H1 (cell line): Measurements from ENCODE around the gene OS9.

Source experiments
- ASH2L ChIP-seq: fragments of 200-600, 300-600 bp; sonication (generic); IDR thresholded peaks from one replicate; pipeline ENCODE4 v1.7.1; 2017; ENCODE audit warnings: low read length
- CTCF ChIP-seq, 3 experiments: IDR thresholded peaks; 1 replicate in 2 of 3; 2 replicates in 1 of 3; pipeline versions ENCODE4 v1.5.1 to v1.6.1; 2011; ENCODE audit warnings: low read length in 3 of 3, mild to moderate bottlenecking in 3 of 3, inconsistent platforms in 2 of 3, low read depth in 1 of 3, moderate library complexity in 1 of 3; ENCODE audit not compliant: insufficient read depth in 1 of 3; ENCODE audit errors: control extremely low read depth in 1 of 3
- NRF1 ChIP-seq: IDR thresholded peaks from 2 replicates; pipeline ENCODE4 v1.6.1; 2011; ENCODE audit warnings: mild to moderate bottlenecking, low read depth, low read length, improper control_type of control experiment
- POLR2A ChIP-seq, 2 experiments: IDR thresholded peaks; 1 replicate in 1 of 2; 2 replicates in 1 of 2; pipeline ENCODE4 v1.6.1; 2011; ENCODE audit warnings: low read depth in 2 of 2, low read length in 2 of 2, mild to moderate bottlenecking in 2 of 2; ENCODE audit errors: control extremely low read depth in 1 of 2
- POLR2AphosphoS5 ChIP-seq: IDR thresholded peaks from 2 replicates; pipeline ENCODE4 v1.6.1; 2011; ENCODE audit warnings: low read depth, low read length

GRCh38 chr12:57755454-57756372, 61.8 kb downstream of the OS9 start:
- TF ChIP-seq CTCF (IDR thresholded peaks at IDR 0.05; ENCODE audit: control extremely low read depth in 1 of 3, insufficient read depth in 1 of 3, low read depth in 1 of 3, low read length in 3 of 3) (no peak), POLR2A (IDR thresholded peaks at IDR 0.05; ENCODE audit: control extremely low read depth in 1 of 2, low read depth in 2 of 2, low read length in 2 of 2) (no peak), POLR2AphosphoS5 (no peak), NRF1 (no peak), ASH2L (no peak)
